HL-60/S4 treated with retinoic acid at 250 ng/mL for 4 days and 3 days (cell line): ENCODE measurements around the gene FBXO10.
"Not testable (repeated sequence)": the region's sequence is repeated elsewhere in the genome, so short reads cannot be mapped to it uniquely, and the experiment has no call there.

Experiments
- in situ Hi-C: fragments of 300-500 bp; cut with MboI; formaldehyde crosslinking; loops from 2 replicates; pipeline ENCODE4 v1.7.0; 2022; ENCODE audit warnings: low sequenced_read_pairs

Gene FBXO10

GRCh38 chr9:37575921-37576721 lies at the start of gene FBXO10:
Gene FBXO10 (minus strand): TSS chr9:37576380. CDS start chr9:37541768, 34,612 bp downstream.
- in situ Hi-C loops: loop anchor here (25.0 kb wide), 2 partner anchors 89 to 311 kb away; partner anchors contain the start of gene POLR1E

- in situ Hi-C loops: no loop called here
Observed at GRCh38 chr9:37625758-37626147, 49.6 kb upstream of the FBXO10 start.

GRCh38 chr9:37625036-37625757 lies 49.0 kb upstream of the FBXO10 start:
- in situ Hi-C loops: no loop called here

- in situ Hi-C loops: no loop called here
Observed at GRCh38 chr9:37624073-37624472, 47.9 kb upstream of the FBXO10 start.

GRCh38 chr9:37623267-37623666 lies 47.1 kb upstream of the FBXO10 start:
- in situ Hi-C loops: no loop called here

- in situ Hi-C loops: no loop called here
Observed at GRCh38 chr9:37622462-37622861, 46.3 kb upstream of the FBXO10 start.

- in situ Hi-C loops: no loop called here
Observed at GRCh38 chr9:37621273-37622121, 45.3 kb upstream of the FBXO10 start.

- in situ Hi-C loops: no loop called here
Observed at GRCh38 chr9:37620396-37620795, 44.2 kb upstream of the FBXO10 start.

- in situ Hi-C loops: no loop called here
Observed at GRCh38 chr9:37619806-37620205, 43.6 kb upstream of the FBXO10 start.

GRCh38 chr9:37618817-37619216 lies 42.6 kb upstream of the FBXO10 start:
- in situ Hi-C loops: no loop called here

GRCh38 chr9:37617832-37618231 lies 41.7 kb upstream of the FBXO10 start:
- in situ Hi-C loops: no loop called here

GRCh38 chr9:37617161-37617560 lies 41.0 kb upstream of the FBXO10 start:
- in situ Hi-C loops: no loop called here

GRCh38 chr9:37611961-37612360 lies 35.8 kb upstream of the FBXO10 start:
- in situ Hi-C loops: no loop called here

GRCh38 chr9:37611014-37611413 lies 34.8 kb upstream of the FBXO10 start:
- in situ Hi-C loops: no loop called here

- in situ Hi-C loops: no loop called here
Observed at GRCh38 chr9:37609735-37610397, 33.7 kb upstream of the FBXO10 start.

- in situ Hi-C loops: no loop called here
Observed at GRCh38 chr9:37608250-37608649, 32.1 kb upstream of the FBXO10 start.

GRCh38 chr9:37604296-37604695 lies 28.1 kb upstream of the FBXO10 start:
- in situ Hi-C loops: no loop called here

- in situ Hi-C loops: no loop called here
Observed at GRCh38 chr9:37602817-37603216, 26.6 kb upstream of the FBXO10 start.

GRCh38 chr9:37602061-37602460 lies 25.9 kb upstream of the FBXO10 start:
- in situ Hi-C loops: not testable (repeated sequence)

GRCh38 chr9:37596504-37596903 lies 20.3 kb upstream of the FBXO10 start:
- in situ Hi-C loops: loop anchor here (25.0 kb wide), 2 partner anchors 109 to 291 kb away; partner anchors contain the start of gene POLR1E
